NCI-H1417 (cell line): Measurements from ENCODE around the gene MAEA.
A peak's percentile ranks its signal among the peaks of the same experiment; 100 is the strongest.

Experiments
- DNase-seq, 3 experiments: peaks; one replicate each; lab custom pipeline; 2025; lab: John Stamatoyannopoulos, UW

The MAEA gene

GRCh38 chr4:1249731-1250526 is 39.8 kb upstream of the MAEA start:
- DNase-seq, result peak in 2 of 3 experiments; percentile 61 to 68

GRCh38 chr4:1250527-1250812 is 39.2 kb upstream of the MAEA start:
- DNase-seq, result peak in 1 of 3 experiments; percentile 33

GRCh38 chr4:1250921-1251772 is 38.5 kb upstream of the MAEA start:
- DNase-seq, result no peak

- no peak for DNase-seq
These were observed 38.0 kb upstream of the MAEA start for GRCh38 chr4:1251773-1252066.

- no peak for DNase-seq
These were observed 36.7 kb upstream of the MAEA start for GRCh38 chr4:1252928-1253492.

- no peak for DNase-seq
These were observed 35.9 kb upstream of the MAEA start for GRCh38 chr4:1253831-1254230.

GRCh38 chr4:1255151-1255550 is 34.5 kb upstream of the MAEA start:
- no peak for DNase-seq

- no peak for DNase-seq
These were observed 34.0 kb upstream of the MAEA start for GRCh38 chr4:1255699-1256098.

- DNase-seq, result no peak
These were observed 31.2 kb upstream of the MAEA start for GRCh38 chr4:1258457-1258856.

- no peak for DNase-seq
These were observed 29.7 kb upstream of the MAEA start for GRCh38 chr4:1259966-1260365.

- DNase-seq, result no peak
These were observed 29.1 kb upstream of the MAEA start for GRCh38 chr4:1260418-1261106.

- DNase-seq, result no peak
These were observed 28.4 kb upstream of the MAEA start for GRCh38 chr4:1261107-1261928.

GRCh38 chr4:1264942-1265341 is 24.7 kb upstream of the MAEA start:
- DNase-seq, result no peak

- no peak for DNase-seq
These were observed 24.3 kb upstream of the MAEA start for GRCh38 chr4:1265351-1265750.

- no peak for DNase-seq
These were observed 22.6 kb upstream of the MAEA start for GRCh38 chr4:1266881-1267763.

- peak in 1 of 3 experiments; percentile 9 for DNase-seq
These were observed 20.5 kb upstream of the MAEA start for GRCh38 chr4:1269209-1269608.

GRCh38 chr4:1271686-1272085 is 18.0 kb upstream of the MAEA start:
- DNase-seq, result no peak

- no peak for DNase-seq
These were observed 14.8 kb upstream of the MAEA start for GRCh38 chr4:1274871-1275270.

- no peak for DNase-seq
These were observed 12.7 kb upstream of the MAEA start for GRCh38 chr4:1276984-1277383.
